HTERT RPE-1 (cell line): ENCODE data around the gene LAMA3.
"Not testable (repeated sequence)": the region's sequence is repeated elsewhere in the genome, so short reads cannot be mapped to it uniquely, and the experiment has no call there.

Experiments
- in situ Hi-C: fragments of 300-500 bp; cut with MboI; formaldehyde crosslinking; loops from 4 replicates; pipeline ENCODE4 v1.14.3; 2020; ENCODE audit warnings: low sequenced_read_pairs

LAMA3 gene

GRCh38 chr18:23730857-23731256, 41.6 kb downstream of the LAMA3 start:
- in situ Hi-C loops, result no loop called here

GRCh38 chr18:23731861-23732260, 42.6 kb downstream of the LAMA3 start:
- in situ Hi-C loops, result no loop called here

- in situ Hi-C loops, result no loop called here
These were observed 43.2 kb downstream of the LAMA3 start for GRCh38 chr18:23732439-23732838.

GRCh38 chr18:23733265-23733664, 44.0 kb downstream of the LAMA3 start:
- in situ Hi-C loops, result not testable (repeated sequence)

- in situ Hi-C loops, result no loop called here
These were observed 44.6 kb downstream of the LAMA3 start for GRCh38 chr18:23733895-23734294.

GRCh38 chr18:23735021-23735464, 45.8 kb downstream of the LAMA3 start:
- in situ Hi-C loops, result no loop called here

GRCh38 chr18:23737578-23737977, 48.3 kb downstream of the LAMA3 start:
- in situ Hi-C loops, result no loop called here

- in situ Hi-C loops, result no loop called here
These were observed 48.9 kb downstream of the LAMA3 start for GRCh38 chr18:23738151-23738550.

- in situ Hi-C loops, result no loop called here
These were observed 49.3 kb downstream of the LAMA3 start for GRCh38 chr18:23738575-23738974.

GRCh38 chr18:23740105-23740830, 51.0 kb downstream of the LAMA3 start:
- in situ Hi-C loops, result no loop called here

GRCh38 chr18:23741967-23742366, 52.7 kb downstream of the LAMA3 start:
- in situ Hi-C loops, result not testable (repeated sequence)

- in situ Hi-C loops, result no loop called here
These were observed 54.6 kb downstream of the LAMA3 start for GRCh38 chr18:23743733-23744333.

- in situ Hi-C loops, result no loop called here
These were observed 56.1 kb downstream of the LAMA3 start for GRCh38 chr18:23745366-23745765.

- in situ Hi-C loops, result no loop called here
These were observed 57.6 kb downstream of the LAMA3 start for GRCh38 chr18:23746851-23747250.

GRCh38 chr18:23752363-23752762, 63.1 kb downstream of the LAMA3 start:
- in situ Hi-C loops, result no loop called here

- in situ Hi-C loops, result no loop called here
These were observed 63.5 kb downstream of the LAMA3 start for GRCh38 chr18:23752796-23753195.

- in situ Hi-C loops, result no loop called here
These were observed 67.6 kb downstream of the LAMA3 start for GRCh38 chr18:23756590-23757436.

- in situ Hi-C loops, result no loop called here
These were observed 68.1 kb downstream of the LAMA3 start for GRCh38 chr18:23757437-23757733.

- in situ Hi-C loops, result no loop called here
These were observed 69.0 kb downstream of the LAMA3 start for GRCh38 chr18:23758281-23758680.

GRCh38 chr18:23761941-23762340, 72.7 kb downstream of the LAMA3 start:
- in situ Hi-C loops, result no loop called here

GRCh38 chr18:23763343-23763742, 74.1 kb downstream of the LAMA3 start:
- in situ Hi-C loops, result no loop called here

GRCh38 chr18:23765931-23766330, 76.7 kb downstream of the LAMA3 start:
- in situ Hi-C loops, result no loop called here
